ENCODE results near the gene NCR3LG1. TPM values are rescaled to one million over a fixed set of nuclear protein-coding genes. Genes with fewer than 3 reads are reported as not detected.

NCR3LG1 gene
- total and polyA plus RNA-seq, 2 of the 8 experiments (the other 6 are each of a cell fraction or from before 2014, with no cell fraction given): 0.68 to 1.9 TPM

Other genes with a start within 250 kb of the NCR3LG1 start
- gene PIK3C2A, start 143.8 kb upstream of the NCR3LG1 start, total RNA-seq (2021; fragmentation: NEBNext Ultra II Directional; extraction: Animal tissue kit (Norgen Biotek cat#: 25700)): 117 and 127 TPM in 2 replicates
- 11.8 and 20.1 TPM in 2 replicates for gene PIK3C2A, start 143.8 kb upstream of the NCR3LG1 start, polyA plus RNA-seq (2011; rRNA removed)
- gene NUCB2, start 75.1 kb upstream of the NCR3LG1 start, total RNA-seq (2021; fragmentation: NEBNext Ultra II Directional; extraction: Animal tissue kit (Norgen Biotek cat#: 25700)): 27.9 and 34.2 TPM in 2 replicates
- 4.1 and 9.0 TPM in 2 replicates for gene NUCB2, start 75.1 kb upstream of the NCR3LG1 start, polyA plus RNA-seq (2011; rRNA removed)
- gene KCNJ11, start 36.9 kb downstream of the NCR3LG1 start, total RNA-seq (2021; fragmentation: NEBNext Ultra II Directional; extraction: Animal tissue kit (Norgen Biotek cat#: 25700)): 6.3 and 8.3 TPM in 2 replicates
- gene KCNJ11, start 36.9 kb downstream of the NCR3LG1 start, polyA plus RNA-seq (2011; rRNA removed): 3.8 and 6.5 TPM in 2 replicates
- 2.6 and 3.7 TPM in 2 replicates for gene ABCC8, start 125.0 kb downstream of the NCR3LG1 start, total RNA-seq (2021; fragmentation: NEBNext Ultra II Directional; extraction: Animal tissue kit (Norgen Biotek cat#: 25700))
- 4.9 and 7.1 TPM in 2 replicates for gene ABCC8, start 125.0 kb downstream of the NCR3LG1 start, polyA plus RNA-seq (2011; rRNA removed)
- 1.3 and 2.4 TPM in 2 replicates for gene USH1C, start 192.6 kb downstream of the NCR3LG1 start, total RNA-seq (2021; fragmentation: NEBNext Ultra II Directional; extraction: Animal tissue kit (Norgen Biotek cat#: 25700))
- 1.6 and 2.3 TPM in 2 replicates for gene USH1C, start 192.6 kb downstream of the NCR3LG1 start, polyA plus RNA-seq (2011; rRNA removed)
- gene OTOG, start 195.5 kb downstream of the NCR3LG1 start, total RNA-seq (2021; fragmentation: NEBNext Ultra II Directional; extraction: Animal tissue kit (Norgen Biotek cat#: 25700)): 1.5 and 2.4 TPM in 2 replicates
- gene OTOG, start 195.5 kb downstream of the NCR3LG1 start, polyA plus RNA-seq (2011; rRNA removed): 0.41 and 0.88 TPM in 2 replicates

Measured in H1 (cell line).